ENCODE measurements around the gene PIP4K2A. TPM values are rescaled to one million over a fixed set of nuclear protein-coding genes. Genes with fewer than 3 reads are reported as not detected.

PIP4K2A gene
- total RNA-seq, 2 experiments from 2014 or later = 126 to 137 TPM

GRCh38 chr10:22550732-22551131 is 163.6 kb downstream of the PIP4K2A start:
- Mint-ChIP-seq H3K36me3 (ENCODE audit: low read depth) (peaks cover 54% of the 10 kb centered on the region), H3K27ac (peak overlapping the region; percentile 52), H3K4me3 (no peak overlapping the region), H3K4me1 (peaks cover 23% of the 10 kb centered on the region), H3K27me3 (no peaks in the 10 kb centered on the region), H3K9me3 (no peaks in the 10 kb centered on the region)
- ChIA-PET CTCF (interaction anchor here (0.9 to 1.2 kb wide), 3 partner anchors 8 to 438 kb away, joined by 3 to 4 read pairs (median 3); no protein-coding TSS in a partner anchor), POLR2A (interaction anchor here (0.9 kb wide), 1 partner anchor 211 kb away, joined by 3 read pairs; no protein-coding TSS in a partner anchor)
- DNase-seq = peak; percentile 62

DNA sequence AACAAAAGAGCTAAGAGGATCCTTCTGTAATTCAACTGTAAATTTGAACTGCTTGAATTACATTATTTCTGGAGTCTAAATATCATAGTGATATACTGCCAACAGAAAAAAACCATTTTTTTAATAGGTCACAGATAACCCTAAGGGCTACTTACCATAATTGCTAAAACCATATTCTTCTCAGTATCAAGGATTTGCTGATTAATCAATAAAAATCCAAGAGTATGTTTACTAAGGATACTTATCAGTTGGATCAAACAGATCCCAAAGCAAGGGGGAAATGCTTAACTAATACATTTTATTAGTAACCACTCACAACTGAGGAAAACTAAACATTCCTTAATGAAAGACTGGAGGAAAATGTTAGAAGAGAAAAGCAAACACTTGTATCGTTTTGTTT is 166.0 kb downstream of the PIP4K2A start:
- H3K27ac Mint-ChIP-seq = no peak overlapping the region
- DNase-seq = no peak
- H3K27me3 Mint-ChIP-seq = no peaks in the 10 kb centered on the region
- H3K36me3 Mint-ChIP-seq (ENCODE audit: low read depth) = peaks cover 60% of the 10 kb centered on the region
- CTCF ChIA-PET = interaction anchor here (0.9 to 1.6 kb wide), 2 partner anchors 440 to 441 kb away, joined by 4 to 5 read pairs; no protein-coding TSS in a partner anchor
- H3K4me3 Mint-ChIP-seq = no peak overlapping the region
- no peaks in the 10 kb centered on the region for H3K9me3 Mint-ChIP-seq
- POLR2A ChIA-PET = no interaction called here
- H3K4me1 Mint-ChIP-seq = peaks cover 30% of the 10 kb centered on the region

GRCh38 chr10:22545643-22546042 is 168.7 kb downstream of the PIP4K2A start:
- ChIA-PET POLR2A (no interaction called here), CTCF (interaction anchor here (0.6 kb wide), 1 partner anchor 91 kb away, joined by 3 read pairs; no protein-coding TSS in a partner anchor)
- H3K36me3 Mint-ChIP-seq (ENCODE audit: low read depth) = peaks cover 73% of the 10 kb centered on the region
- H3K27me3 Mint-ChIP-seq = no peaks in the 10 kb centered on the region
- H3K4me3 Mint-ChIP-seq = no peak overlapping the region
- no peak overlapping the region for H3K27ac Mint-ChIP-seq
- DNase-seq = no peak
- peaks cover 13% of the 10 kb centered on the region for H3K4me1 Mint-ChIP-seq
- H3K9me3 Mint-ChIP-seq = no peaks in the 10 kb centered on the region

GRCh38 chr10:22544325-22545068 is 169.9 kb downstream of the PIP4K2A start:
- Mint-ChIP-seq H3K27ac (no peak overlapping the region), H3K4me3 (no peak overlapping the region), H3K36me3 (ENCODE audit: low read depth) (peaks cover 80% of the 10 kb centered on the region), H3K9me3 (no peaks in the 10 kb centered on the region), H3K27me3 (no peaks in the 10 kb centered on the region), H3K4me1 (peaks cover 10% of the 10 kb centered on the region)
- no peak for DNase-seq
- POLR2A ChIA-PET = no interaction called here
- CTCF ChIA-PET = no interaction called here

DNA sequence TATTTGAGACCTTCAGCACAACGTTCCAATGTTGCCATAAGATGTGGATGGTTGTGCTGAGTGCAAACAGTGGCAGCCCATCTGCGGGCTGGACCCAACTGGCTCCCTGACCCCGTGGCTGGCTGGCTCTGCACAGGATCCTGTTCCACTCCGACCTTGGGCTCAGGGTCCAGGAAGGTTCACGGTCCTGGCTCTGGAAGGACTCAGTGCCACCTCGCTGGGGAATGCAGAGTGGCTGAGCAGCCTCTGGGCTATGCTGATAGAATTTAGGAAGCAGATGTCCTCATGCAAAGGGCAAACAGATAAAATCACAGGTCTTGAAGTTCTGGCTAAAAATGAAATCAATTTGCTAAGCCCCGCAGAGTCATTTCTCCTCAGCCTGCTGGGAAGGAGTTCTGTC is 171.6 kb downstream of the PIP4K2A start:
- Mint-ChIP-seq H3K4me3 (no peak overlapping the region), H3K27me3 (no peaks in the 10 kb centered on the region), H3K27ac (no peak overlapping the region), H3K4me1 (peaks cover 10% of the 10 kb centered on the region), H3K9me3 (no peaks in the 10 kb centered on the region), H3K36me3 (ENCODE audit: low read depth) (peaks cover 83% of the 10 kb centered on the region)
- CTCF ChIA-PET = interaction anchor here (0.8 kb wide), 1 partner anchor 8 kb away, joined by 3 read pairs; no protein-coding TSS in a partner anchor
- no peak for DNase-seq
- POLR2A ChIA-PET = no interaction called here

DNA sequence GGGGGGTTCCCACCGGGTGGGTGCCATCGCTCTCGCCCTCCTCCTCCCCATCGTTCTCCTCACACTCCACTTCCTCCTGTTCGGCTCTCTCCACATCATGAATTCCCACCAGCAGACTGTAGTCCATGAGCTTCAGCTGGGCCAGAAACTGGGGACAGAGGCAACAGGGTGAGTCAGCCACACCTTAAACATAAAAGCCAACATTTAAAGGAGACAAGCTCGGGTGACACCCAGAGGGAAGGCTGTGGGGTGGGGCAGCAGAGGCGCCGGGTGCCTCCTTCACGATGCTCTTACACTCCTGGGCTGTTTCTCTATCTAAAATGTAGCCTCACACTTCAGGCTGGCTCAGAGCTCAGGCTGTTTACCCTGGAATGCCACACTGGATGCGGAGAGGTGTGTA is 172.5 kb downstream of the PIP4K2A start:
- H3K4me1 Mint-ChIP-seq = peaks cover 10% of the 10 kb centered on the region
- peaks cover 83% of the 10 kb centered on the region for H3K36me3 Mint-ChIP-seq (ENCODE audit: low read depth)
- H3K9me3 Mint-ChIP-seq = no peaks in the 10 kb centered on the region
- CTCF ChIA-PET = interaction anchor here (0.8 kb wide), 1 partner anchor 9 kb away, joined by 3 read pairs; no protein-coding TSS in a partner anchor
- H3K27ac Mint-ChIP-seq = no peak overlapping the region
- H3K4me3 Mint-ChIP-seq = no peak overlapping the region
- POLR2A ChIA-PET = no interaction called here
- no peak for DNase-seq
- H3K27me3 Mint-ChIP-seq = no peaks in the 10 kb centered on the region

DNA sequence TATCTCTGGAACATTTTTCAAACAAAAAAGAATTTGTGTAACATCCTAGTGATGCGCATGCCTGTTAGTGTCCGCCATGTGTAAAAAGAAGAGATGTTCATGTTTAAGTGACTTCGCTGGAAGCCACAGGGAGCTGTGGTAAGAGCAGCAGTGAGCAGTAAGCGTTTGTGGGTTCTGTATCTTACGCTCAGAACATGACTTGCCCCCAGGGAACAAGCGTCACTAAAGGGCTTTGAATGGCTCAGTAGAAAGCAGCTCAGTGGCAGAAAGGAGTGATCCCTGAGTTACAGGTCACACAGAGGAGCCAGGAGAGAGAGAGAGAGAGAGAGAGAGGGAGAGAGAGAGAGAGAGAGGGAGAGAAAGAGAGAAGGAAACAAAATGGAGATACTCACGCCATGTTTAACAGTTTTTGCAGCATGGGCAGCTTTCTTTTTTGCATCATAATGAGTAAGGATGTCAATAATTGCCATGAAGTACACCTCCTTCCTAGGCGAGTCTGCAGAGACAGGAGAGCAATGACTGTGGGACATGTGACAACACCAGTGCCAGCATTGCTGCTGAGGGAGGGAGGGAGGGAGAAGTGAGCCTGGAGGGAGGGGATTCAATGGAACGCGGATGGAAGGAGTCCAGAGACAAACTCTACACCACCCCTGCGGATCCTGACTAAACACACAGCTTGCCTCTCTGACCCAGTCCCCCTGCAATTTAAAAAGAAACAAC is 174.6 kb downstream of the PIP4K2A start:
- Mint-ChIP-seq H3K4me1 (peaks cover 2% of the 10 kb centered on the region), H3K4me3 (no peak overlapping the region), H3K9me3 (peaks cover 2% of the 10 kb centered on the region), H3K36me3 (ENCODE audit: low read depth) (peaks cover 92% of the 10 kb centered on the region), H3K27ac (no peak overlapping the region), H3K27me3 (no peaks in the 10 kb centered on the region)
- CTCF ChIA-PET = interaction anchor here (1.1 kb wide), 1 partner anchor 450 kb away, joined by 3 read pairs; no protein-coding TSS in a partner anchor
- POLR2A ChIA-PET = interaction anchor here (1.0 kb wide), 1 partner anchor 160 kb away, joined by 3 read pairs; no protein-coding TSS in a partner anchor
- no peak for DNase-seq

GRCh38 chr10:22537810-22538209 is 176.6 kb downstream of the PIP4K2A start:
- no peak for DNase-seq
- H3K4me1 Mint-ChIP-seq = no peaks in the 10 kb centered on the region
- ChIA-PET POLR2A (no interaction called here), CTCF (no interaction called here)
- H3K4me3 Mint-ChIP-seq = no peak overlapping the region
- H3K27me3 Mint-ChIP-seq = no peaks in the 10 kb centered on the region
- no peak overlapping the region for H3K27ac Mint-ChIP-seq
- peaks cover 2% of the 10 kb centered on the region for H3K9me3 Mint-ChIP-seq
- peaks cover 94% of the 10 kb centered on the region for H3K36me3 Mint-ChIP-seq (ENCODE audit: low read depth)

DNA sequence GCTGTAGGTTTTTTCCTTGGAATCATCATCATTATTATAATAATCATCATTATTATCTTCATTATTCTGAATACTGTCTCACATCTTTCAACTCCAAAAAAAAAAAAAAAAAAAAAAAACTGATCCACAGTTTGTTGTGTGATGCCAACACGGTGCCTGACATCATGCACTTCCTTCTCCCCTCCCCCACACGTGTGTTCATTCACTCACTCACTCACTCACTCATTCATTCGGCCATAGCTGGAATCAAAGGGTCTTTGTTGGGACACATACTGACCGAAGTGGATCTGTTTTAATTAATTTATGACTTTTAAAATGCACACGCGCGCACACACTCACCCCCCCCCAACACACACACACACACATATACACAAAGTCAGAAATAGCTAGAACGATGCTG is 177.8 kb downstream of the PIP4K2A start:
- no peak for DNase-seq
- ChIA-PET CTCF (no interaction called here), POLR2A (no interaction called here)
- Mint-ChIP-seq H3K27me3 (no peaks in the 10 kb centered on the region), H3K4me1 (no peaks in the 10 kb centered on the region), H3K27ac (no peak overlapping the region), H3K9me3 (peaks cover 7% of the 10 kb centered on the region), H3K4me3 (no peak overlapping the region), H3K36me3 (ENCODE audit: low read depth) (peaks cover 87% of the 10 kb centered on the region)

- H3K27me3 Mint-ChIP-seq = no peaks in the 10 kb centered on the region
- ChIA-PET CTCF (no interaction called here), POLR2A (no interaction called here)
- H3K9me3 Mint-ChIP-seq = peaks cover 8% of the 10 kb centered on the region
- no peak overlapping the region for H3K27ac Mint-ChIP-seq
- H3K4me3 Mint-ChIP-seq = no peak overlapping the region
- no peak for DNase-seq
- peaks cover 75% of the 10 kb centered on the region for H3K36me3 Mint-ChIP-seq (ENCODE audit: low read depth)
- H3K4me1 Mint-ChIP-seq = no peaks in the 10 kb centered on the region
These were observed 179.4 kb downstream of the PIP4K2A start for GRCh38 chr10:22534849-22535604.

- H3K36me3 Mint-ChIP-seq (ENCODE audit: low read depth) = peaks cover 42% of the 10 kb centered on the region
- no peak overlapping the region for H3K27ac Mint-ChIP-seq
- no peak for DNase-seq
- ChIA-PET POLR2A (interaction anchor here (1.0 kb wide), 1 partner anchor 10 kb away, joined by 3 read pairs; no protein-coding TSS in a partner anchor), CTCF (no interaction called here)
- H3K4me3 Mint-ChIP-seq = no peak overlapping the region
- peaks cover 18% of the 10 kb centered on the region for H3K9me3 Mint-ChIP-seq
- peaks cover 6% of the 10 kb centered on the region for H3K27me3 Mint-ChIP-seq
- no peaks in the 10 kb centered on the region for H3K4me1 Mint-ChIP-seq
These were observed 182.9 kb downstream of the PIP4K2A start for GRCh38 chr10:22531441-22531840.

DNA sequence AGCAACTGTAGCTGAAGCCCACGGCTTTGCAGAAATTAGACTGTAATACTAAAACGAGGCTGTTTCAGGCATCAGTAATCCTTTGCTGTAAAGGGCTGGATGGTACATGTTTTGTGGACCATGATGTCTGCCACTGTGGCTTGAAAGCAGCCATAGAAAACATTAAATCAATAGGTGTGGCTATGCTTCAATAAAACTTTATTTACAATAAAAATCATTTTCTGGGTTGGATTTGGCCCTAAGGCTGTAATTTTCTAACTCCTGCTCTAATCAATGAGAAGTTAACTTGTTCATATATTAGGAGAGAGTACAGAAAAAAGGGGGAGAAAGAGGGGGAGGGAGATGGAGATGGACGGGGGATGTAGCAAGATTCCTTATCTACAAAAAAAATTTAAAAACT is 183.4 kb downstream of the PIP4K2A start:
- ChIA-PET POLR2A (interaction anchor here (0.6 kb wide), 1 partner anchor 94 kb away, joined by 3 read pairs; no protein-coding TSS in a partner anchor), CTCF (no interaction called here)
- no peak for DNase-seq
- Mint-ChIP-seq H3K36me3 (ENCODE audit: low read depth) (peaks cover 37% of the 10 kb centered on the region), H3K27me3 (peaks cover 8% of the 10 kb centered on the region), H3K9me3 (peaks cover 20% of the 10 kb centered on the region), H3K4me3 (no peak overlapping the region), H3K27ac (no peak overlapping the region), H3K4me1 (no peaks in the 10 kb centered on the region)

DNA sequence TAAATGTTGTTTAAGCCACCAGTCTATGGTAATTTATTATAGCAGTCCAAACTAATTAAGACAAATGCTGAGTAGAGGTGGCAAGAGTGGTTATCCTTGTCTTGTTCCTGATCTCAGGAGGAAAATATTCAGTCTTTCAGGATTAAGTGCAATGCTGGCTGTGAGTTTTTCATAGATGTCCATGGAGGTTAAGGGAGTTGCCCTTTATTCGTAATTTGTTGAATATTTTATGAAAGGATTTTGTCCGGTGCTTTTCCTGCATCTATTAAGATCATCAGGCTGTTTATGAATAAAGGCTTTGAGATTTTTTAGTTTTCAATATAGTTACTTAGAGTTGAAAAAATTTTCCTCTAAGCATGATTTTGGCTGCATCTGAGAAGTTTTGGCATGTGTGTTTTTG is 186.9 kb downstream of the PIP4K2A start:
- H3K27ac Mint-ChIP-seq = no peak overlapping the region
- peaks cover 28% of the 10 kb centered on the region for H3K27me3 Mint-ChIP-seq
- H3K4me3 Mint-ChIP-seq = no peak overlapping the region
- peaks cover 22% of the 10 kb centered on the region for H3K36me3 Mint-ChIP-seq (ENCODE audit: low read depth)
- ChIA-PET CTCF (no interaction called here), POLR2A (no interaction called here)
- peaks cover 34% of the 10 kb centered on the region for H3K9me3 Mint-ChIP-seq
- no peaks in the 10 kb centered on the region for H3K4me1 Mint-ChIP-seq
- no peak for DNase-seq
